Karpas-422 (cell line): Measurements from ENCODE around the gene IGFALS. TPM values are rescaled to one million over a fixed set of nuclear protein-coding genes. Genes with fewer than 3 reads are reported as not detected.

ENCODE experiments used
- DNase-seq: peaks from one replicate; pipeline ENCODE4 v3.0.0-alpha.2; 2015
- H2AFZ ChIP-seq: fragments of 200-600 bp; sonication (generic); 2 replicates; pipeline ENCODE4 v1.6.1; 2014; ENCODE audit warnings: antibody characterized with exemption, low read length, mixed read lengths
- H3K27ac ChIP-seq: fragments of 200-600 bp; sonication (generic); 2 replicates; pipeline ENCODE4 v1.5.1; 2014; ENCODE audit warnings: mild to moderate bottlenecking, low read length, moderate library complexity
- H3K27me3 ChIP-seq: fragments of 200-600 bp; sonication (generic); 2 replicates; pipeline ENCODE4 v1.6.1; 2014; ENCODE audit warnings: low read length, mixed read lengths
- H3K36me3 ChIP-seq: fragments of 200-600 bp; sonication (generic); 2 replicates; pipeline ENCODE4 v1.6.1; 2014; ENCODE audit warnings: low read length, mixed read lengths; ENCODE audit not compliant: insufficient read depth
- H3K4me1 ChIP-seq: fragments of 200-600 bp; sonication (generic); 2 replicates; pipeline ENCODE4 v1.6.1; 2014; ENCODE audit warnings: mild to moderate bottlenecking, low read length, mixed read lengths
- H3K4me2 ChIP-seq: fragments of 200-600 bp; sonication (generic); 2 replicates; pipeline ENCODE4 v1.6.1; 2014; ENCODE audit warnings: low read length, low read depth, mild to moderate bottlenecking; ENCODE audit not compliant: poor library complexity, severe bottlenecking
- H3K4me3 ChIP-seq: fragments of 200-600 bp; sonication (generic); 2 replicates; pipeline ENCODE4 v1.5.1; 2014; ENCODE audit warnings: mild to moderate bottlenecking, antibody characterized with exemption, low read length, mixed read lengths
- H3K79me2 ChIP-seq: fragments of 200-600 bp; sonication (generic); 2 replicates; pipeline ENCODE4 v1.6.1; 2014; ENCODE audit warnings: mild to moderate bottlenecking, low read length, mixed read lengths
- H3K9ac ChIP-seq: fragments of 200-600 bp; sonication (generic); 2 replicates; pipeline ENCODE4 v1.6.0; 2014; ENCODE audit warnings: low read length
- H3K9me2 ChIP-seq: fragments of 200-600 bp; sonication (generic), shearing (Covaris generic); replicated peaks from 2 replicates; pipeline ENCODE4 v1.6.0; 2014; ENCODE audit warnings: mild to moderate bottlenecking, low read length, moderate library complexity; ENCODE audit not compliant: insufficient read depth
- H3K9me3 ChIP-seq: fragments of 300-700, 200-600 bp; sonication (generic); 2 replicates; pipeline ENCODE4 v1.6.1; 2014; ENCODE audit warnings: low read length, mixed read lengths
- H4K20me1 ChIP-seq: fragments of 200-600 bp; sonication (generic); 2 replicates; pipeline ENCODE4 v1.6.1; 2014; ENCODE audit warnings: mild to moderate bottlenecking, antibody characterized with exemption, low read length, low read depth; ENCODE audit not compliant: insufficient read depth
- total RNA-seq: library from RNA; depleted of rRNA; stranded (reverse); fragments of >200 nt; shearing (Covaris generic); gene quantifications from 2 replicates; pipeline ENCODE4 v1.2.3, GENCODE V29; 2014; ENCODE audit warnings: low replicate concordance

Gene IGFALS
- total RNA-seq, 1 experiment from 2014 or later = not detected

- no peaks in the 10 kb centered on the region for H3K27me3 ChIP-seq
- no peak overlapping the region for H3K4me3 ChIP-seq
- H3K9ac ChIP-seq = no peak overlapping the region
- H3K9me3 ChIP-seq = no peaks in the 10 kb centered on the region
- H3K9me2 ChIP-seq = no peaks in the 10 kb centered on the region
- no peaks in the 10 kb centered on the region for H4K20me1 ChIP-seq
- no peak overlapping the region for H2AFZ ChIP-seq
- H3K4me1 ChIP-seq = no peaks in the 10 kb centered on the region
- H3K27ac ChIP-seq = no peak overlapping the region
- DNase-seq = no peak
- no peak overlapping the region for H3K4me2 ChIP-seq
- no peaks in the 10 kb centered on the region for H3K36me3 ChIP-seq
- no peaks in the 10 kb centered on the region for H3K79me2 ChIP-seq
Measured at GRCh38 chr16:1745900-1746692, 47.4 kb downstream of the IGFALS start.

DNA sequence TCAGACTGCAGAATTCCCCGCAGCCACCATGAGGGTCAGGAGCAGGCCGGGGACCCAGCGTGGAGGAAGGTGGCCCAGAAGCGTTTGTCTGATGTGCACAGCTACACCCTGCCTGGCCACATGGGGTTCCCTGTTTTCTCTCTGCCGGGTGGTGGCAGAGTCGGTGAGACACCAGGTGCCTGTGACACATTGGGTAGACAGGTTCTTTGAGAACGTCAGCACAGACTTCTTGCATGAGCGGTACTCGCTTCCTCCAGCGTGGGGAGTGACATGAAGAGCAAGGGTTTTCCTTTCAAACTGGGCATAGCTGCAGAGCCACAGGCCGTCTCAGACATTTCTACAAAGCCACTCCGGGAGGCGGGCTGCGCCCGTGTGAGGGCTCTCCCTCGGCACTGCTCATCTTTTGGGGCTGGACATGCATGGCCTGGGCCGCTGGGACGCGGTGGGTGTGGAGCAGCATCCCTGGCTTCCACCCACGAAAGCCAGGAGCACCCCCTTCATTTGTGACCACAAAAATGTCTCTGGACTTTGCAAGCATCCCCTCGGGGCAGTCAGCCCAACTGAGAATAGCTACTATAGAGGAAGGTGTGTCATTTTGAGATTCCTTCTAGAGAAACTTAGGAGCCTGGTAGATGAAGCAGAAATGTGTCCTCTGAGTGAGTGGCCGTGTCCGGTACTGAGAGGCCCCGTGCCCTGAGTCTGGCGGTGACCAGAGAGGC, 48.2 kb downstream of the IGFALS start:
- H3K4me2 ChIP-seq = no peak overlapping the region
- H4K20me1 ChIP-seq = no peaks in the 10 kb centered on the region
- H3K27me3 ChIP-seq = no peaks in the 10 kb centered on the region
- no peaks in the 10 kb centered on the region for H3K36me3 ChIP-seq
- H3K79me2 ChIP-seq = no peaks in the 10 kb centered on the region
- H3K9me3 ChIP-seq = no peaks in the 10 kb centered on the region
- no peak overlapping the region for H2AFZ ChIP-seq
- H3K4me1 ChIP-seq = no peaks in the 10 kb centered on the region
- no peak for DNase-seq
- H3K9ac ChIP-seq = no peak overlapping the region
- H3K27ac ChIP-seq = no peak overlapping the region
- H3K4me3 ChIP-seq = no peak overlapping the region
- H3K9me2 ChIP-seq = no peaks in the 10 kb centered on the region

DNA sequence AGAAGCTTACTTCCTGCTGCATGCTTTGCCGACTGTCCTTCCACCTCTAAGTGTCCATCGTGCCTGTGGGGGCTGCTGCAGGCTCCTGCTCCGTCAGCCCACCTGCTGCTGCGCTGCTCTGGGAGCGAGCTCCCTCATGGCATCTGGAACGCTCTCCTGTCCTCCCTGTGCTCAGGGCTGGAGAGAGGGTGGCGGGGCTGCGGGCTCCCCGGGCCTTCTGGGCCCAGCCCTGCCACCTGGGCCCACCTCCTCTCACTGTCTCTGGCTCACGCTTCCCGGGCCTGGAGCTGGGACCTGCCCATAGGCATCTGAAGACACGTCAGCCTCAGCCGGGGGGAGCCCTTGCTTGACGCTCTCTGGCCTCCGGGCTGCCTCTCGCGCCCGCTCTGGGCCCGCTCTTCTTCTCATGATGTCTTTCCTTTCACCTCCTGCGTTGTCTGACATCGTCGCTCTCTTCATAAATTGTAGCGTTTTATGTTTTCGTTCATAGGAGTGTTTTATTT, 49.1 kb downstream of the IGFALS start:
- no peaks in the 10 kb centered on the region for H3K36me3 ChIP-seq

DNA sequence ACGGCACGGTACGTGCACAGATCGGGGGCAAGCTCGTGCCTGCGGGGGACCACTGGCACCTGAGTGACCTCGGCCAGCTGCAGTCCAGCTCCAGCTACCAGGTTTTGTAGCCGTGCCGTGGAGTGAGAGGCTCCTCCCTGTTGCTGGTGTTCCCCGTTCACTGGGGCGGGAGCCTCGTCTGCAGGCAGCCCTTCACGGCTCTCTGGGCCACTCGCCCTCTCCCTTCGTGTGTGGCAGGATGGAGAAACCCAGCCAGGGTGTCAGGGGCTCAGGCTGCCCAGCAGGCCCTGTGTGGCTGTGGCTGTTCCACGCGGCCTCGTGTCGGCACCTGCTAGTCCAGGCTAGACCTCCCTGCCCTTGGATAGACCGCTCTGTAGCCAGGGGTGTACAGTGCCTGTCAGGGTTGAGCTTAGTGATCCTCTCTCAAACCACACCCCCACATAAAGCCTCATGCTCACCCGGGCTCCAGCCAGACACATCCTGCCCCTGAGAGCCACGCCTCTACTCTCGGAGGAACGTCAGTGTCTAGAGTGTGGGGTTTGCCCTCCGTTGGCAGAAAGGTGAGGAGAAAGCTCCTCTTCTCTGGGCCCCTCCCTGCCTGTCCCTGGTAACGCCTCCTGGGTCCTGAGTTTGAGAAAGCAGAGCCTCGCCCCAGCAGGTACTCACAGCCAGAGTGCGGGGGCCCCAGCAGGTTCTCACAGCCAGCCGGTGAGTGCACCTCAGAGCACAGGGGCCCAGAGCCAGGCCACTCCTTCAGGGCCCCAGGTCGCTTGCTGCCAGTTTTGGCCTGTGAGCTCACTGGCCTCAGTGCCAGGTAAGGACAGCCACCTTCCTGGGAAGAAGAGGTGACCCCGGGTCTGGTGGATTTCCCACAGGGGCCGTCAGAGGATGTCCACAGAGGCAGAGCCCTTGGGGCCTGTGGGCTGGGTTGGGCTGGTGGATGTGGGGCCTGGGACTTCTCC, 49.8 kb downstream of the IGFALS start:
- no peak for DNase-seq
- Histone ChIP-seq H3K36me3 (no peaks in the 10 kb centered on the region), H3K4me2 (no peak overlapping the region), H3K9me3 (no peaks in the 10 kb centered on the region; the same call in 1 of the 2 replicates), H3K27me3 (no peaks in the 10 kb centered on the region), H3K4me1 (no peaks in the 10 kb centered on the region), H3K27ac (no peak overlapping the region), H3K4me3 (no peak overlapping the region), H3K9ac (no peak overlapping the region), H2AFZ (no peak overlapping the region), H3K79me2 (no peaks in the 10 kb centered on the region), H4K20me1 (no peaks in the 10 kb centered on the region), H3K9me2 (no peaks in the 10 kb centered on the region)

More for the DNA sequence above, 49.1 kb downstream of the IGFALS start:
- Histone ChIP-seq H4K20me1 (no peaks in the 10 kb centered on the region), H3K9me3 (no peaks in the 10 kb centered on the region; the same call in 1 of the 2 replicates), H3K27ac (no peak overlapping the region), H3K4me3 (no peak overlapping the region), H2AFZ (no peak overlapping the region), H3K9ac (no peak overlapping the region), H3K4me1 (no peaks in the 10 kb centered on the region), H3K27me3 (no peaks in the 10 kb centered on the region), H3K79me2 (no peaks in the 10 kb centered on the region), H3K9me2 (no peaks in the 10 kb centered on the region), H3K4me2 (no peak overlapping the region)
- DNase-seq = no peak

- Histone ChIP-seq H3K79me2 (no peaks in the 10 kb centered on the region), H3K27ac (no peak overlapping the region), H3K9me3 (no peaks in the 10 kb centered on the region; the same call in 1 of the 2 replicates), H3K9me2 (no peaks in the 10 kb centered on the region), H3K27me3 (no peaks in the 10 kb centered on the region), H3K4me1 (no peaks in the 10 kb centered on the region), H3K4me3 (no peak overlapping the region), H3K36me3 (no peaks in the 10 kb centered on the region), H4K20me1 (no peaks in the 10 kb centered on the region), H3K9ac (no peak overlapping the region), H2AFZ (no peak overlapping the region), H3K4me2 (no peak overlapping the region)
- no peak for DNase-seq
Measured at GRCh38 chr16:1741553-1742165, 51.8 kb downstream of the IGFALS start.

- Histone ChIP-seq H3K4me2 (no peak overlapping the region), H3K4me3 (no peak overlapping the region), H2AFZ (no peak overlapping the region), H4K20me1 (no peaks in the 10 kb centered on the region), H3K9me3 (no peaks in the 10 kb centered on the region; the same call in 1 of the 2 replicates), H3K27ac (no peak overlapping the region), H3K9ac (no peak overlapping the region), H3K79me2 (no peaks in the 10 kb centered on the region), H3K4me1 (no peaks in the 10 kb centered on the region), H3K27me3 (no peaks in the 10 kb centered on the region), H3K9me2 (no peaks in the 10 kb centered on the region), H3K36me3 (no peaks in the 10 kb centered on the region)
- no peak for DNase-seq
Measured at GRCh38 chr16:1740781-1741490, 52.6 kb downstream of the IGFALS start.
